Measurements from ENCODE around the gene UCK2. TPM values are rescaled to one million over a fixed set of nuclear protein-coding genes. Genes with fewer than 3 reads are reported as not detected.

Gene UCK2
- 38.8 and 41.5 TPM in 2 replicates for total RNA-seq

GRCh38 chr1:165827268-165828102 is at the start of gene UCK2:
UCK2 (plus strand) TSS chr1:165827614; CDS start chr1:165827834, 220 bp downstream.

Other genes starting within 250 kb of the UCK2 start
- gene MGST3, start 196.4 kb upstream of the UCK2 start, total RNA-seq, result 200 and 230 TPM in 2 replicates
- gene ALDH9A1, start 129.1 kb upstream of the UCK2 start, total RNA-seq, result 73.4 and 76.9 TPM in 2 replicates
- 59.4 and 61.9 TPM in 2 replicates for gene TMCO1, start 58.7 kb upstream of the UCK2 start, total RNA-seq